PFSK-1 (cell line): ENCODE results near the gene GFY.

Experiments
- POLR2AphosphoS5 ChIP-seq: IDR thresholded peaks from 2 replicates; pipeline ENCODE4 v1.6.1; 2012; ENCODE audit warnings: low read depth, mild to moderate bottlenecking, control low read depth, low read length, moderate library complexity
- SIN3A ChIP-seq: IDR thresholded peaks from 2 replicates; pipeline ENCODE4 v1.6.1; 2012; ENCODE audit warnings: mild to moderate bottlenecking, low read length, moderate library complexity, borderline replicate concordance; ENCODE audit not compliant: insufficient read depth
- TAF1 ChIP-seq: IDR thresholded peaks from 2 replicates; pipeline ENCODE4 v1.6.1; 2012; ENCODE audit warnings: low read length, control low read depth, borderline replicate concordance; ENCODE audit not compliant: insufficient read depth
- TF ChIP-seq, protein P1 (sequence below), 2 experiments: IDR thresholded peaks; 2 replicates each; pipeline versions ENCODE4 v1.6.1 to v1.8.0; 2011 to 2012; ENCODE audit warnings: low read depth in 2 of 2, low read length in 2 of 2, control low read depth in 1 of 2, inconsistent platforms in 1 of 2, mild to moderate bottlenecking in 1 of 2, moderate library complexity in 1 of 2; ENCODE audit not compliant: insufficient read depth in 1 of 2

DNA sequence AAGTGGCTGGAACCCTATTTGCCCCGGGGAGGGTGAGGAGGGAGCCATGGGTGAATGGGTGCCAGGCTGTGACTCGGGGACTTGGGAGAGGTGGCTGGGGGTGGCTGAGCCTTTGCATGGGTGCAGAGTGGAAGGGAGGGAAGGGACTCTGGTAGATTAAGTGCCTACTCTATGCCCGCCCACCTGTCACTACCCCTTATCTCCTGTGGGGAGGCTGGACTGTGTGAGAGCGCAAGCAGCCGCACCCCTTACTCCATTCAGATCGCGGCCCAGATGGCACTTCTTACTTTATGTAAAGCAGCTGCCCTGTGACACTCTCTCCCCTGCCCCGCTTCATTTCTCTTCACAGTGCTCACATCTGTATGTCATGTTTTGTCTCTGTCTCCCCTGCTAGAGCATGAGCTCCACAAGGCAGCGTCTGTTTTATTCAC is 34.2 kb upstream of the GFY start:
- TF ChIP-seq POLR2AphosphoS5 (no peak), TAF1 (no peak), SIN3A (no peak)
- TF ChIP-seq, protein P1, sequence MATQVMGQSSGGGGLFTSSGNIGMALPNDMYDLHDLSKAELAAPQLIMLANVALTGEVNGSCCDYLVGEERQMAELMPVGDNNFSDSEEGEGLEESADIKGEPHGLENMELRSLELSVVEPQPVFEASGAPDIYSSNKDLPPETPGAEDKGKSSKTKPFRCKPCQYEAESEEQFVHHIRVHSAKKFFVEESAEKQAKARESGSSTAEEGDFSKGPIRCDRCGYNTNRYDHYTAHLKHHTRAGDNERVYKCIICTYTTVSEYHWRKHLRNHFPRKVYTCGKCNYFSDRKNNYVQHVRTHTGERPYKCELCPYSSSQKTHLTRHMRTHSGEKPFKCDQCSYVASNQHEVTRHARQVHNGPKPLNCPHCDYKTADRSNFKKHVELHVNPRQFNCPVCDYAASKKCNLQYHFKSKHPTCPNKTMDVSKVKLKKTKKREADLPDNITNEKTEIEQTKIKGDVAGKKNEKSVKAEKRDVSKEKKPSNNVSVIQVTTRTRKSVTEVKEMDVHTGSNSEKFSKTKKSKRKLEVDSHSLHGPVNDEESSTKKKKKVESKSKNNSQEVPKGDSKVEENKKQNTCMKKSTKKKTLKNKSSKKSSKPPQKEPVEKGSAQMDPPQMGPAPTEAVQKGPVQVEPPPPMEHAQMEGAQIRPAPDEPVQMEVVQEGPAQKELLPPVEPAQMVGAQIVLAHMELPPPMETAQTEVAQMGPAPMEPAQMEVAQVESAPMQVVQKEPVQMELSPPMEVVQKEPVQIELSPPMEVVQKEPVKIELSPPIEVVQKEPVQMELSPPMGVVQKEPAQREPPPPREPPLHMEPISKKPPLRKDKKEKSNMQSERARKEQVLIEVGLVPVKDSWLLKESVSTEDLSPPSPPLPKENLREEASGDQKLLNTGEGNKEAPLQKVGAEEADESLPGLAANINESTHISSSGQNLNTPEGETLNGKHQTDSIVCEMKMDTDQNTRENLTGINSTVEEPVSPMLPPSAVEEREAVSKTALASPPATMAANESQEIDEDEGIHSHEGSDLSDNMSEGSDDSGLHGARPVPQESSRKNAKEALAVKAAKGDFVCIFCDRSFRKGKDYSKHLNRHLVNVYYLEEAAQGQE (IDR thresholded peaks at IDR 0.05; ENCODE audit: insufficient read depth in 1 of 2, low read depth in 2 of 2, low read length in 2 of 2): no peak
